ENCODE results near the gene BCKDHB.
"Not testable (repeated sequence)": the region's sequence is repeated elsewhere in the genome, so short reads cannot be mapped to it uniquely, and the experiment has no call there.

BCKDHB gene

DNA sequence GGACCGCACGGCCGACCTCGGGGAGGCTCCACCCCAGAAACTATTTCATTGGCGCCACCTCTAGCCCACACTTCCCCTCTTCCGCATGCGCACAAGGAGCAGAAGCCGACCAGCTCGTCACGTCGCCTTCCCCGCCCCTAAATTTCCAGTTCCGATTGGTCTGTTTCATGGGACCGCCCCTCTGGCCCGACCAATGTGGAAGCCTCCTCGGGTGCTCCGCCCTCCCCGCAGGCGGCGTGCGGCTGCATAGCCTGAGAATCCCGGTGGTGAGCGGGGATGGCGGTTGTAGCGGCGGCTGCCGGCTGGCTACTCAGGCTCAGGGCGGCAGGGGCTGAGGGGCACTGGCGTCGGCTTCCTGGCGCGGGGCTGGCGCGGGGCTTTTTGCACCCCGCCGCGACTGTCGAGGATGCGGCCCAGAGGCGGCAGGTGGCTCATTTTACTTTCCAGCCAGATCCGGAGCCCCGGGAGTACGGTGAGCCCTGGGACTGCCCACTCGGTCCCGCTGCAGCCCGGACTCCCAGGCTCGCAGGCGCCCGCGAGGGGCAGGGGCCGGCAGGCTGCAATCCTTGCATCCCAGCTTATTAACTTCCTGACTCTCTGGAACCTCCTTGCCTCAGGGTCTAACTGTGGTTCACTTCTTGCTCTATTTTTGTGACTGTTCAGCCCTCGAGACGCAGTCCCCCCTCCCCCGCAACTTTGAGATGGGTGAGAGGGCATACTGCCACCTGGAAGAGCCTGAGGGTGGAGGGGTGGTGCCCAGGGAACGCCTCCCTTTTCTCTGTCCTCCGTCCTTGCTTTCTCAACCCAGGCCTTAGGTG, at the start of gene BCKDHB:
Gene BCKDHB, plus strand, starts transcription at position 254 of the 818 bp plus-strand sequence. Its CDS starts 23 bp downstream, at position 277.
- peak; percentile 98 for DNase-seq (ENCODE audit: low spot score)

DNA sequence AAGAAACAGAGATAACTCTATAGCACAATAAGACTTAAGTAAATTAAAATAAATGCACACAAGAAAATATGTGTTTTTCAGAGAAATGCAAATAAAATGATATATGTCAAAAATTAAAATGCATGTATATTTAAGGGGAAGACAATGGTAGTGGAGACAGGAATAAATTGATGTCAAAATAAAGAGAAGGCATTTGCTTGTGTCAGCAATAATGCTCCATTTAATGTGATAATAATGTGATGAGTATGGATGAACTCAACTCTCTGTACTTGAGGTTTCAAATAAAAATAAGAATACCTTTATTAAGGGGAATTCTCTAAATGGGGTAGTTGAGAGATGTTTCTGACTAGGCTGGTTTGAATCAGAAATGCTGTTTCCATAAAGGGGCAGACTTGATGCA, 45.7 kb upstream of the BCKDHB start:
- TF ChIP-seq, protein P1, sequence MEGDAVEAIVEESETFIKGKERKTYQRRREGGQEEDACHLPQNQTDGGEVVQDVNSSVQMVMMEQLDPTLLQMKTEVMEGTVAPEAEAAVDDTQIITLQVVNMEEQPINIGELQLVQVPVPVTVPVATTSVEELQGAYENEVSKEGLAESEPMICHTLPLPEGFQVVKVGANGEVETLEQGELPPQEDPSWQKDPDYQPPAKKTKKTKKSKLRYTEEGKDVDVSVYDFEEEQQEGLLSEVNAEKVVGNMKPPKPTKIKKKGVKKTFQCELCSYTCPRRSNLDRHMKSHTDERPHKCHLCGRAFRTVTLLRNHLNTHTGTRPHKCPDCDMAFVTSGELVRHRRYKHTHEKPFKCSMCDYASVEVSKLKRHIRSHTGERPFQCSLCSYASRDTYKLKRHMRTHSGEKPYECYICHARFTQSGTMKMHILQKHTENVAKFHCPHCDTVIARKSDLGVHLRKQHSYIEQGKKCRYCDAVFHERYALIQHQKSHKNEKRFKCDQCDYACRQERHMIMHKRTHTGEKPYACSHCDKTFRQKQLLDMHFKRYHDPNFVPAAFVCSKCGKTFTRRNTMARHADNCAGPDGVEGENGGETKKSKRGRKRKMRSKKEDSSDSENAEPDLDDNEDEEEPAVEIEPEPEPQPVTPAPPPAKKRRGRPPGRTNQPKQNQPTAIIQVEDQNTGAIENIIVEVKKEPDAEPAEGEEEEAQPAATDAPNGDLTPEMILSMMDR (conservative IDR thresholded peaks at IDR 0.05; ENCODE audit: low read depth), result no peak
- H3K27ac ChIP-seq, result no peak overlapping the region
- ChIA-PET CTCF (no interaction called here), POLR2A (ENCODE audit: low non-redundant PET) (no interaction called here)
- no peak for DNase-seq (ENCODE audit: low spot score)

More for the DNA sequence above, at the start of gene BCKDHB:
- ChIA-PET POLR2A (ENCODE audit: low non-redundant PET) (no interaction called here), CTCF (interaction anchor here (0.8 to 1.0 kb wide), 2 partner anchors 158 to 160 kb away, joined by 3 to 4 read pairs; no protein-coding TSS in a partner anchor)
- peak within 1 kb of the TSS; percentile 90 for H3K27ac ChIP-seq
- TF ChIP-seq, protein P1 (conservative IDR thresholded peaks at IDR 0.05; ENCODE audit: low read depth), result no peak

DNA sequence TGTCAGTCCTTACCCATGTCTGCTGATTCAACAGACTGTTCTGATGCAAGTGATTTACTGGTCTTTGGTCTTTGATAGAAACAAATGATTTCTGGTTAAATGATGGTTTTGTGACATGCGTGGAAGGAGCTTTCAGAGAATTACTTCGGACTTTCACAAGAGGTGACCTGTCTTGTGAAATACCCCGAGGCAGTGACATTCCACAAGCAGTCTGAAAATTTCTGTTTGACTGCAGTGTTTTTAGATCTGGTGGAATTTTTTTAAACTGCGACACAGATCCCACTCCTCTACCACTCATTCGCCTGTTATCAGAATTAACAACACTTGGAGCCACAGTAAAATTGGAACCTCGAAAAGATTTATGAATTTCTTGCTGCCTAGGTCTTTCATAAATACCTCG, 38.3 kb upstream of the BCKDHB start:
- CTCF ChIA-PET; H3K27ac ChIP-seq; DNase-seq (ENCODE audit: low spot score); POLR2A ChIA-PET (ENCODE audit: low non-redundant PET): not testable (repeated sequence)

DNA sequence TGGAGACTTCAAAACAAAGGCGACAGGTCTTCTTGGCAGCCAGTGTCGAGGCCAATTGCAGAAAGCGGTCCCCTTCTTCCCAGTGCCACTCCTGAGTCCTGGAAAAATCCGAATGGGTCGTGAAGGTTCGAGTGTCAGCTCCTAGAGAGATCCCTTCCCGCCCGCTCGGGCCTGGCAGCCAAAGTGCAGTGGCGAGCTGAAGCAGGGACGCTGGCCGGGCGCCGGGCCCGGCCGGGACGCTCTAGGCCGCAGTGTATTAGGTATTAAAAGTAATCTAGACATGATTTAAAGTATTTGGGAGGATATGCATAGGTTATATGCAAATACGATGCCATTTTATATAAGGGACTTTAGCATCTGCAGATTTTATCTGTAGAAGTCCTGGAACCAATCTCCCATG, 36.0 kb upstream of the BCKDHB start:
- CTCF ChIA-PET; H3K27ac ChIP-seq; DNase-seq (ENCODE audit: low spot score); POLR2A ChIA-PET (ENCODE audit: low non-redundant PET): not testable (repeated sequence)

DNA sequence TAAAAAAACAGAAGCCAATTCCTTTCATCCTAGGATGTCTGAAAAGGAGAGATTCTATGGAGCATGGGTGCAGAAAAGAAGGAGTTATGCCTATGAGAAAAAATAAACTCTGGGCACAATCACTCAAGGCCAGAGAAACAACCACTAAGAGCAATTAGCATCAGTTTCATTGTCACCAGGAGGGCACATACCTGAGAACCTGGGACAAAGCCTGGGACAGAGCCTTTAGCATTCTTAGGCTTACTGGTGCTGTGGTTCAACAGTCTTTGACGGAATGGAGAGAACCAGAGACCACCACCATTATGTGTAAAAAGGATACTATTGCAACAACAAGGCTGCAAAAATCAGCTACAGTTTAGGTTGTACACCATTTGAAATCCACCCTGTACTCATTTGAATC, 29.4 kb upstream of the BCKDHB start:
- CTCF ChIA-PET, result no interaction called here
- POLR2A ChIA-PET (ENCODE audit: low non-redundant PET), result no interaction called here
- DNase-seq (ENCODE audit: low spot score), result no peak
- TF ChIP-seq, protein P1 (conservative IDR thresholded peaks at IDR 0.05; ENCODE audit: low read depth), result no peak
- no peak overlapping the region for H3K27ac ChIP-seq

DNA sequence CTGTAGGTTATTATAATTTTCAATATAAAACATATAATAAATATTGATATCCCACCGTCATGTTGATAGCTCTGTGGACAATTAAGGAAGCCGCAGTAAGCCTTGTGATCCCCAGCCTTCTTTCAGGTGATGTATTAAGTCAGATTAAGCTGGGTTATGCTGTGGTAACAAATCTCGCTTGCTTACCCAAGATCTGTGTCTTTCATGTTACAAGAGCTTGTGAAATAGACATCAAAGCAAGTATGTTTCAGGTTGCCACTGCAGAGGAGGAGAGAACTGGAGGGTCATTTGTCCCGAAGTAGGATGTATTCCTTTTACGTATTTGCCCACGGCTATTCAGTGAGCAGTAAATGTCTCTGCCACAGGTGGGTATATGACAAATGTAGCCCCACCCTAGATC, 17.8 kb upstream of the BCKDHB start:
- TF ChIP-seq, protein P1 (conservative IDR thresholded peaks at IDR 0.05; ENCODE audit: low read depth), result no peak
- no peak for DNase-seq (ENCODE audit: low spot score)
- ChIA-PET POLR2A (ENCODE audit: low non-redundant PET) (no interaction called here), CTCF (no interaction called here)
- H3K27ac ChIP-seq, result no peak overlapping the region

DNA sequence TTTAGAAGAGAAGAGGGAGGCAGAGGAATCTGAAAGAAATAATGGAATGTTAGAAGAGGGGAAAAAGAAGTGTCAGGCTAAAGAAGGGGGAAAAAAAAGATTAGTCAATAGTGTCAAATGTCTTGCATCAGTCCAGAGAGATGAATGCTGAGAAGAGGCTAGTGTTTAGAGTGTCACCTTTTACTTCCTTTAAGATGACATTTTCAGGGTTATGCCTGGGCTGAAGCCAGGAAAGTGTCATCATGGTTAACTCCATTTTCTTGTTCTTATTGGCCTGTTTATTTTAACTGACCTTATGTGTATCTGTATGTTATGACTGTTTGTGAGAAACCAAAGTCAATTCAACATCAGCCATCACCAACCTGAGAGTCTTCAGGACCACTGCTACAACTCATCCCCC, 15.0 kb upstream of the BCKDHB start:
- ChIA-PET CTCF (no interaction called here), POLR2A (ENCODE audit: low non-redundant PET) (no interaction called here)
- no peak overlapping the region for H3K27ac ChIP-seq
- TF ChIP-seq, protein P1 (conservative IDR thresholded peaks at IDR 0.05; ENCODE audit: low read depth), result no peak
- DNase-seq (ENCODE audit: low spot score), result no peak
